ENCODE results near the gene WDR27. TPM values are rescaled to one million over a fixed set of nuclear protein-coding genes. Genes with fewer than 3 reads are reported as not detected.

Gene WDR27
- polyA plus RNA-seq, 1 donor from 2014 or later = 35.8 TPM

GRCh38 chr6:169503422-169504152 is 198.2 kb downstream of the WDR27 start:
- no peaks in the 10 kb centered on the region for H3K9me2 ChIP-seq (ENCODE audit: insufficient read depth, low read length)
- no peak overlapping the region for H3K4me2 ChIP-seq (ENCODE audit: low read length)
- H2AFZ ChIP-seq (ENCODE audit: low read depth, low read length) = no peak overlapping the region
- no peak for TF ChIP-seq REST (IDR thresholded peaks at IDR 0.05; ENCODE audit: borderline replicate concordance)
- no peaks in the 10 kb centered on the region for H4K20me1 ChIP-seq (ENCODE audit: insufficient read depth)
- no peak overlapping the region for H3K9ac ChIP-seq (ENCODE audit: low read length)
- H3K4me3 ChIP-seq (ENCODE audit: low read length) = no peak overlapping the region
- H3K36me3 ChIP-seq (ENCODE audit: insufficient read depth, low read length) = no peaks in the 10 kb centered on the region
- no peaks in the 10 kb centered on the region for H3K9me3 ChIP-seq (ENCODE audit: low read length)
- no peaks in the 10 kb centered on the region for H3K27me3 ChIP-seq (ENCODE audit: insufficient read depth, low read depth, low read length)
- no peaks in the 10 kb centered on the region for H3K79me2 ChIP-seq (replicated peaks; ENCODE audit: insufficient read depth, low read length)
- H3K27ac ChIP-seq (ENCODE audit: low read length) = no peak overlapping the region
- H3F3A ChIP-seq (ENCODE audit: insufficient read depth, low read length, poor library complexity, severe bottlenecking) = no peaks in the 10 kb centered on the region

GRCh38 chr6:169502445-169502844 is 199.4 kb downstream of the WDR27 start:
- Histone ChIP-seq H3K9me3 (ENCODE audit: low read length) (no peaks in the 10 kb centered on the region), H3K9me2 (ENCODE audit: insufficient read depth, low read length) (no peaks in the 10 kb centered on the region), H3F3A (ENCODE audit: insufficient read depth, low read length, poor library complexity, severe bottlenecking) (no peaks in the 10 kb centered on the region), H3K9ac (ENCODE audit: low read length) (no peak overlapping the region), H3K4me2 (ENCODE audit: low read length) (no peak overlapping the region), H3K27ac (ENCODE audit: low read length) (no peak overlapping the region), H2AFZ (ENCODE audit: low read depth, low read length) (no peak overlapping the region), H3K27me3 (ENCODE audit: insufficient read depth, low read depth, low read length) (no peaks in the 10 kb centered on the region), H4K20me1 (ENCODE audit: insufficient read depth) (no peaks in the 10 kb centered on the region), H3K79me2 (replicated peaks; ENCODE audit: insufficient read depth, low read length) (no peaks in the 10 kb centered on the region), H3K4me3 (ENCODE audit: low read length) (no peak overlapping the region), H3K36me3 (ENCODE audit: insufficient read depth, low read length) (no peaks in the 10 kb centered on the region)
- no peak for TF ChIP-seq POLR2AphosphoS5 (IDR thresholded peaks at IDR 0.05)
- TF ChIP-seq RAD21 (conservative IDR thresholded peaks at IDR 0.05) = no peak
- TF ChIP-seq REST (IDR thresholded peaks at IDR 0.05; ENCODE audit: borderline replicate concordance) = no peak
- TF ChIP-seq TAF1 (IDR thresholded peaks at IDR 0.05; ENCODE audit: low read depth) = no peak
- no peak for TF ChIP-seq MXI1 (conservative IDR thresholded peaks at IDR 0.05; ENCODE audit: poor library complexity, severe bottlenecking)
- TF ChIP-seq CTCF (IDR thresholded peaks at IDR 0.05; ENCODE audit: poor library complexity, severe bottlenecking) = no peak
- no peak for TF ChIP-seq SMC3 (conservative IDR thresholded peaks at IDR 0.05; ENCODE audit: poor library complexity)
- no peak for TF ChIP-seq EZH2 (IDR thresholded peaks at IDR 0.05; ENCODE audit: borderline replicate concordance, insufficient read depth, low read length, poor library complexity, severe bottlenecking)
- no peak for TF ChIP-seq EP300 (conservative IDR thresholded peaks at IDR 0.05; ENCODE audit: poor library complexity, severe bottlenecking)

All from neural cell (in vitro differentiated cells).